ENCODE measurements around the gene NES.

The NES gene

DNA sequence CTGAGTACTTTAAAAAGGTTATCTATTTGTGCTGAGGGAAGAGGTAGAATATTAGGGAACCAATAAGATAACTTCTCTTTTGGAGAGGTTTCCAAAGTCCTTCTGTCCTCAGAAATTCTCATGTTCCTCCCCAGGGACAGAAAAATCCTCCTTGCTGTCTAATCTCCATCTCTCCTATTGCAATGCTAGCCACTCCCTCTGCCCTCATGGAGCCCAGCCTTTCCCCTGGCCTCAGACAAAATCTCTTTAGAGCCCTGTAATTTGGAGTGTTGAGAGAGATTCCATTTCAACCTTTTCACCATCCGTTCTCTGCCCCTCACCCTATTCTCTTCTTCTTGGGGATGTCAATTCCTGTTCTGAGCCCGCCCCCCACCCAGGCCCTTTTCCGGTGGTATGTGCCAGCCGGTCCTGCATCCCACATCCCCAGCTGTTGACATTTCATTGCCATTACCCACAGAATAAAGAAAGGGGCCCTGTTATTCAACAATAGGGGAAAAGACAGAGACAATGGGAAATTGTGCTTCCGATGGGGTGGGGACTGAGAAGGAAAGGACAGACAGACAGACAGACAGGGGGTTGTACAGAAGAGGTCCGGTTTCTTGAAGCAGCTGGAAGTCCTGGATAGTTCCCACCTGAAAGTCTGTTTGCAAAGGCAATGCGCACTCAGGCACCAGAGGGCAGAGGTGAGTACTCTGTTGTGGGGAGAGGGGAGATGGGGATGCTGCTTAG is 58.2 kb downstream of the NES start, which contains the start of gene HAPLN2:
Gene HAPLN2, plus strand, starts transcription at position 563 of the 729 bp plus-strand sequence. CDS start 4,076 bp downstream, outside the sequence.
- no peak for DNase-seq

All from suppressor macrophage treated with lipopolysaccharide for 4 hours (primary cell).